ENCODE measurements around the gene PIGB. TPM values are rescaled to one million over a fixed set of nuclear protein-coding genes. Genes with fewer than 3 reads are reported as not detected.

The PIGB gene
- total RNA-seq, 2 experiments from 2014 or later = 10.3 to 27.6 TPM

- POLR2A ChIA-PET = interaction anchor here (1.2 kb wide), 1 partner anchor 73 kb away, joined by 6 read pairs; no protein-coding TSS in a partner anchor
- H3K36me3 ChIP-seq (ENCODE audit: insufficient read depth, low read length) = no peaks in the 10 kb centered on the region
- peak within 1 kb of the TSS; percentile 99 for H3K4me2 ChIP-seq (ENCODE audit: low read length)
- DNase-seq (ENCODE audit: low spot score) = peak; percentile 62
- peak within 1 kb of the TSS; percentile 85 for H3K4me3 ChIP-seq (ENCODE audit: low read depth, low read length, poor library complexity, severe bottlenecking)
- intact Hi-C loops (cut with micrococcal nuclease; ENCODE audit: unreplicated experiment) = loop anchor here (1.0 to 5.0 kb wide), 4 partner anchors 73 to 183 kb away; partner anchors contain the start of gene RSL24D1
- H2AFZ ChIP-seq (ENCODE audit: low read length) = peak within 1 kb of the TSS; percentile 97
- no peaks in the 10 kb centered on the region for H4K20me1 ChIP-seq (ENCODE audit: insufficient read depth, low read length)
- CTCF ChIA-PET (ENCODE audit: unreplicated experiment) = no interaction called here
- H3K27ac ChIP-seq (ENCODE audit: low read depth, low read length, poor library complexity, severe bottlenecking) = no peak within 1 kb of the TSS
- no peaks in the 10 kb centered on the region for H3K9me3 ChIP-seq (ENCODE audit: low read length)
- H3K79me2 ChIP-seq (ENCODE audit: insufficient read depth, low read depth, low read length) = no peaks in the 10 kb centered on the region
- no TSS peak for BruUV-seq (replicated peaks)
- no peaks in the 10 kb centered on the region for H3K9me2 ChIP-seq (ENCODE audit: insufficient read depth, low read length)
- TF ChIP-seq EZH2phosphoT487 (IDR thresholded peaks at IDR 0.05; ENCODE audit: borderline replicate concordance, low read depth, low read length) (no peak), CTCF (conservative IDR thresholded peaks at IDR 0.05; ENCODE audit: low read length) (no peak)
- peaks cover 8% of the 10 kb centered on the region for H3K4me1 ChIP-seq (ENCODE audit: insufficient read depth, low read length, poor library complexity, severe bottlenecking)
These were observed 29.1 kb upstream of the PIGB start, which contains the start of gene RAB27A for GRCh38 chr15:55289746-55290527. TSS of gene RAB27A (minus strand) at chr15:55289813. CDS start at chr15:55234934, 54,879 bp downstream.

- H3K27ac ChIP-seq (ENCODE audit: low read depth, low read length, poor library complexity, severe bottlenecking) = no peak overlapping the region
- H3K4me1 ChIP-seq (ENCODE audit: insufficient read depth, low read length, poor library complexity, severe bottlenecking) = peaks cover 8% of the 10 kb centered on the region
- H3K4me3 ChIP-seq (ENCODE audit: low read depth, low read length, poor library complexity, severe bottlenecking) = peak overlapping the region; percentile 85
- no TSS peak for BruUV-seq (replicated peaks)
- ChIA-PET POLR2A (interaction anchor here (1.2 kb wide), 1 partner anchor 73 kb away, joined by 6 read pairs; no protein-coding TSS in a partner anchor), CTCF (ENCODE audit: unreplicated experiment) (interaction anchor here (1.0 kb wide), 1 partner anchor 145 kb away, joined by 6 read pairs; no protein-coding TSS in a partner anchor)
- DNase-seq (ENCODE audit: low spot score) = peak; percentile 83
- no peaks in the 10 kb centered on the region for H4K20me1 ChIP-seq (ENCODE audit: insufficient read depth, low read length)
- H3K4me2 ChIP-seq (ENCODE audit: low read length) = peak overlapping the region; percentile 99
- intact Hi-C loops (cut with micrococcal nuclease; ENCODE audit: unreplicated experiment) = loop anchor here (1.0 to 5.0 kb wide), 3 partner anchors 73 to 183 kb away; no protein-coding TSS in a partner anchor
- TF ChIP-seq CTCF (conservative IDR thresholded peaks at IDR 0.05; ENCODE audit: low read length) (peak; percentile 95), EZH2phosphoT487 (IDR thresholded peaks at IDR 0.05; ENCODE audit: borderline replicate concordance, low read depth, low read length) (no peak)
- H3K9me3 ChIP-seq (ENCODE audit: low read length) = no peaks in the 10 kb centered on the region
- no peaks in the 10 kb centered on the region for H3K79me2 ChIP-seq (ENCODE audit: insufficient read depth, low read depth, low read length)
- no peaks in the 10 kb centered on the region for H3K9me2 ChIP-seq (ENCODE audit: insufficient read depth, low read length)
- H3K36me3 ChIP-seq (ENCODE audit: insufficient read depth, low read length) = no peaks in the 10 kb centered on the region
- H2AFZ ChIP-seq (ENCODE audit: low read length) = peak overlapping the region; percentile 97
These were observed 28.4 kb upstream of the PIGB start for GRCh38 chr15:55290528-55291057.
